ENCODE measurements around the gene CASKIN1. TPM values are rescaled to one million over a fixed set of nuclear protein-coding genes. Genes with fewer than 3 reads are reported as not detected.

CASKIN1 gene
- total and polyA plus RNA-seq, 10 of the 15 experiments (the other 5 are each of a cell fraction or from before 2014, with no cell fraction given): 0.03 to 0.33 (median 0.11) TPM; not detected in 5

DNA sequence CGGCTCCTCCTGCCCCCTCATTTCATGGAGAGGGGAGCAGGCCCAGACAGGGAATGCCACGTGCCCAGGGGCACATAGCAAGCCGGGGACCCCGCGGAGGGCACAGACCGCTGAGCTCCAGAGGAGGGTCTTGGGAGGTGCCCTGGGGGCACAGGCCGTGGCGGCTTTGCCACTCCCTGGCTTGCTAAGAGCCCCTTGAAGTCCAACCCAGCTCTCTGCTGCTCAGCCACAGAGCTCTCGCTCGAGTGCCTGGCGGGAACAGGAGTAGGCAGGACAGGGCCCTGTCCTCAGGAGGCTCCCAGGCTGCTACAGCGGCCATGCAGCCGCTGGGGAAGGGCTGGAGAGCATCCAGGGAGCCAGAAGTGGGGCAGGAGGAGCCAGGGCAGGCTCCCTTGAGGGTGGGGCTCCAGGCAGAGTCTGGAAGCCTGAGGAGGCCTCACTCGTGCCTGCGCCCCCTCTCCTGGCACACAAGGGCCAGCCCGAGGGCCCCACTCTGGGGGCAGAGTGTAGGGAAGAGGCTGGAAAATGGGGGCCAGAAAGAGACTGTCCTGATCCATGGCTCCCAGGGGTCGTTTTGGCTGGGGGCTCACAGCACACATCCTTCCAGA is 52.4 kb downstream of the CASKIN1 start:
- Histone ChIP-seq H3K27me3 (replicated peaks in 1 of 2; ENCODE audit: control insufficient read depth in 2 of 2, insufficient read depth in 2 of 2, low read length in 1 of 2) (no peaks in the 10 kb centered on the region), H3K4me3 (no peak overlapping the region), H3K36me3 (ENCODE audit: control insufficient read depth in 2 of 2, insufficient read depth in 2 of 2, low read length in 1 of 2) (no peaks in the 10 kb centered on the region), H4K20me1 (ENCODE audit: control insufficient read depth, insufficient read depth) (no peaks in the 10 kb centered on the region), H3K9me3 (replicated peaks; ENCODE audit: control insufficient read depth, insufficient read depth, low read length) (no peaks in the 10 kb centered on the region), H3K9ac (ENCODE audit: control insufficient read depth, insufficient read depth, low read length) (no peak overlapping the region), H3K4me1 (ENCODE audit: control insufficient read depth, insufficient read depth, low read length) (peaks cover 2% of the 10 kb centered on the region; the same call in 1 of the 2 replicates), H3K27ac (ENCODE audit: control insufficient read depth, insufficient read depth) (no peak overlapping the region), H2AFZ (ENCODE audit: control insufficient read depth, low read depth, low read length) (no peak overlapping the region), H3K4me2 (ENCODE audit: control insufficient read depth, insufficient read depth) (no peak overlapping the region), H3K79me2 (ENCODE audit: control insufficient read depth, insufficient read depth, low read length) (no peaks in the 10 kb centered on the region)
- FAIRE-seq (no peak), ATAC-seq (no peak), DNase-seq (ENCODE audit: low read depth, low spot score) (no peak)
- WGBS (ENCODE audit: insufficient coverage, insufficient replicate concordance, low lambda C conversion rate, missing lambda C conversion rate): 67% methylated on average over 17 of the region's 17 CpGs
- ChIA-PET CTCF (interaction anchor here (1.0 to 1.1 kb wide), 3 partner anchors 9 to 51 kb away, joined by 3 read pairs; no protein-coding TSS in a partner anchor), RAD21 (ENCODE audit: unreplicated experiment) (no interaction called here), POLR2A (no interaction called here), SMC1A (ENCODE audit: uncharacterized antibody, unreplicated experiment) (interaction anchor here (0.7 kb wide), 1 partner anchor 22 kb away, joined by 3 read pairs; no protein-coding TSS in a partner anchor)
- in situ Hi-C loops (cut with MboI) (loop anchor here (5.0 to 10.0 kb wide), 3 partner anchors 59 to 279 kb away; no protein-coding TSS in a partner anchor), intact Hi-C loops (cut with micrococcal nuclease; ENCODE audit: unreplicated experiment) (no loop called here)
- TF ChIP-seq RUNX3 (IDR thresholded peaks at IDR 0.05; ENCODE audit: low read length): no peak
- no peak for TF ChIP-seq EGR1 (IDR thresholded peaks at IDR 0.05; ENCODE audit: borderline replicate concordance in 1 of 2, low read depth in 2 of 2, low read length in 2 of 2)
- TF ChIP-seq, protein P1, sequence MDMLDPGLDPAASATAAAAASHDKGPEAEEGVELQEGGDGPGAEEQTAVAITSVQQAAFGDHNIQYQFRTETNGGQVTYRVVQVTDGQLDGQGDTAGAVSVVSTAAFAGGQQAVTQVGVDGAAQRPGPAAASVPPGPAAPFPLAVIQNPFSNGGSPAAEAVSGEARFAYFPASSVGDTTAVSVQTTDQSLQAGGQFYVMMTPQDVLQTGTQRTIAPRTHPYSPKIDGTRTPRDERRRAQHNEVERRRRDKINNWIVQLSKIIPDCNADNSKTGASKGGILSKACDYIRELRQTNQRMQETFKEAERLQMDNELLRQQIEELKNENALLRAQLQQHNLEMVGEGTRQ (IDR thresholded peaks at IDR 0.05; ENCODE audit: borderline replicate concordance, low read depth, low read length): no peak
- no peak for TF ChIP-seq SREBF2 (IDR thresholded peaks at IDR 0.05; ENCODE audit: low read length)
- TF ChIP-seq KDM1A (IDR thresholded peaks at IDR 0.05; ENCODE audit: borderline replicate concordance): no peak
- TF ChIP-seq, protein P2, sequence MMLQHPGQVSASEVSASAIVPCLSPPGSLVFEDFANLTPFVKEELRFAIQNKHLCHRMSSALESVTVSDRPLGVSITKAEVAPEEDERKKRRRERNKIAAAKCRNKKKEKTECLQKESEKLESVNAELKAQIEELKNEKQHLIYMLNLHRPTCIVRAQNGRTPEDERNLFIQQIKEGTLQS (IDR thresholded peaks at IDR 0.05; ENCODE audit: borderline replicate concordance, extremely low read depth, low read depth, low read length): no peak
- no TSS peak for BruUV-seq (replicated peaks)
